ENCODE results near the gene PRDM2.

- TF ChIP-seq CBX2 (IDR thresholded peaks at IDR 0.05; ENCODE audit: low read depth, low read length) (no peak), CBX2 (CRISPR knock-in tag; IDR thresholded peaks at IDR 0.05; ENCODE audit: low read depth) (no peak), CEBPG (CRISPR knock-in tag; IDR thresholded peaks at IDR 0.05) (no peak), CTCF (CRISPR knock-in tag; IDR thresholded peaks at IDR 0.05) (no peak)
Observed at GRCh38 chr1:13805431-13805830, 105.4 kb downstream of the PRDM2 start.

Data from HepG2 (cell line).